Hypothalamus (tissue), 51 donors: ENCODE data around the gene HELZ2.
"Not testable (repeated sequence)": the region's sequence is repeated elsewhere in the genome, so short reads cannot be mapped to it uniquely, and the experiment has no call there.

ENCODE experiments used
- DNase-seq, 51 donors: peaks; one replicate each; lab custom pipeline; 2025; lab: John Stamatoyannopoulos, UW

Gene HELZ2

GRCh38 chr20:63580796-63581461 lies 6.9 kb upstream of the HELZ2 start:
- peak in 7 of 51 donors; percentile 5 to 39 (median 14) for DNase-seq

DNA sequence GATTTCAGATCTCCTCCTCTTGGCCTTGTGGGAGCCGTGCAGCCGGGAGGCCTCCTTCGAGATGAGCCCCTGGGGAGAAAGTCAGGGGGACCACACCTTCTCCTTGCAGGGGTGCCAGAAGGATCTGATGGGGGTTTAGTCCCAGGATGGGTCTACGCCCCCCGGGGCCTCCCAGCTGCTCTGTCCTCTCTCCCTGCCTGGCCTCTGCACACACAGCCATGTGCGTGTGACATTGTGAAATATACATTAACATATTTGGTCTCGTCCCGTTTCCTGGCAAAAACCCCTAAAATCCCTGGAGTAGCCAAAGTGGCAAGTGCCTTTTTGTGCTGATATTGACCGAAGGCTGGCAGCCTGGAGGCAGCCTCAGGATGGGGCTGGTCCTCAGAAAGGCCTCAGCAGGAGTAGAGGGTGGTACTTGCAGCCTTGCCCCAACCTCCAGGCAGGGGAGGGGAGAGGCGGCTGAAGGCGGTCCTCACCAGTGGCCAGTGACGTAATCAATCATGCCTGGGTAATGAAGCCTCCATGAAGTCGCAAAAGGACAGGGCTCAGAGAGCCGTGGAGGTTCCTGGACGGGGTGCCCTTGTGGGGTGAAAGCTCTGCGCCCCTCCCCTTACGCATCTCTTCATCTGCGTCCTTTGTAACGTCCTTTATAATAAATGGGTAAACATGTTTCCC lies 5.1 kb upstream of the HELZ2 start:
- DNase-seq: no peak

DNA sequence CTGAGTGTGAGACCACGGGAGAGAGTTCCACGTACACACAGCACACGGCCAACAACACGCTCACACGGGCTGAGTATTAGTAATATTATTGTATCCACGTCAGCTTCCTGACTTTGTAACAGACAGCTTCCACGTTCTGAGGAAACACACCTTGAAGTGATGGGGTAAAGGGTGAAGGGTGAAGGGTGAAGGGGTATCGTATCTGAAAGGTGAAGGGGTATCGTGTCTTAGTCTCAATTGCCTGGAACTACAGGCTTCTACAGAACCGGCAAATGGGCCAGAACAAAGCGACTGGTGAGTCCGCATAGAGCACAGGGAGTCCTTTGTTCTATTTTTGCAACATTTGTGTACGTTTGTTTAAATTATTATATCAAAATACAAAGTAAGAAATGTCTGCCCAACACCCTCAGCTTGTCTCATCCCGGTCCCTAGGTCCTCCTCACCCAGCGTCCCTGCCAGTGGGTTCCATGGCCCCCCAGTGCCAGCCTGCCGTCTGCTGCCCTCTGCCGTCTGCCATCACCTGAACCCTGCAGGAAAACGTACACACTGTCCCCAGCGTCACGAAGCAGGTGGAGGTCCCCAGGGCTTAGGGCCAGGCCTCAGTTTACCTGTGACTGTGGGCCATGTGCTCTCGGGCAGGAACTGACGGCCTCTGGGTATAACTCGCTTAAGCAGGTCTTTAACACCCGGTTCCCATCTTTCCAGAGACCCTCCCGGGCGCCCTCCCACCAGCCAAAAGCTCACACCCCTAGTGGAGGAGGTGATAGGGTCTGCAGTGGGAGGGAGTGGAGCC lies 4.4 kb upstream of the HELZ2 start:
- DNase-seq: no peak

GRCh38 chr20:63577317-63577894 lies 3.4 kb upstream of the HELZ2 start:
- DNase-seq: peak in 32 of 51 donors; percentile 6 to 66 (median 42)

- no peak for DNase-seq
Observed at GRCh38 chr20:63576311-63576710, 2.3 kb upstream of the HELZ2 start.

DNA sequence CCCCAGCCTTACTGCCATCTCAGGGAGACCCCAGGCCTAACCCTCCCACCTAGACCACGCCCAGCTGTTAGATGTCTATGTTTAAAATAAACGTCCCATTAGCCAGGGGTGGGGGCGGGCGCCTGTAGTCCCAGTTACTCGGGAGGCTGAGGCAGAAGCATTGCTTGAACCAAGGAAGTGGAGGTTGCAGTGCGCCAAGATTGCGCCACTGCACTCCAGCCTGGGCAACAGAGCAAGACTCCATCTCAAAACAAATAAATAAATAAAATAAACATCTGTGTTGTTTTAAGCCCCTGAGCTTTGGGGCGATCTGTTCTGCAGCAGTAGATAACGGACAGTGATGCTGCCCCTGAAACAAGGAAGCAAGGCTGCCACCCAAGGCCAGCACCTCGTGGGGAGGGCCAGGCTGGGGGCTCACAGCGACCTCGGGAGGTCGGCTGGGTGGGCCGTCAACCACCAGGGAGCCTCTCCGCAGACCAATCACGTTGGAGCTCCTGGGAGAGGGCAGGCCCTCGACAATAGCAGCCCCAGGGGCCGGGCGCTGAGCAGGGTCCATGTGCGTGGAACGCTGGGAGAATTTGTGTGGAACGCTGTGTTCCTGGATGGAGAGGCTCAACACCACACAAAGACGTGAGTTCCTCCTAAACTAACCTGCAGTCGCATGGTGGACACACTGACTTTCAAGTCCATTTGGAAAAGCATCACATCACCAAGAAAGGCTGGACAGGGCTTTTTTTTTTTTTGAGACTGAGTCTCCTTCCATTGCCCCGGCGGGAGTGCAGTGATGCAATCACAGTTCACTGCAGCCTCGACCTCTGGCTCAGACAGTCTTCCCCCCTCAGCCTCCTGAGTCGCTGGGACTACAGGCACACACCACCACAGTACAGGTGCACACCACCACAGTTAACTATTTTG lies 1.0 kb upstream of the HELZ2 start:
- no peak for DNase-seq

DNA sequence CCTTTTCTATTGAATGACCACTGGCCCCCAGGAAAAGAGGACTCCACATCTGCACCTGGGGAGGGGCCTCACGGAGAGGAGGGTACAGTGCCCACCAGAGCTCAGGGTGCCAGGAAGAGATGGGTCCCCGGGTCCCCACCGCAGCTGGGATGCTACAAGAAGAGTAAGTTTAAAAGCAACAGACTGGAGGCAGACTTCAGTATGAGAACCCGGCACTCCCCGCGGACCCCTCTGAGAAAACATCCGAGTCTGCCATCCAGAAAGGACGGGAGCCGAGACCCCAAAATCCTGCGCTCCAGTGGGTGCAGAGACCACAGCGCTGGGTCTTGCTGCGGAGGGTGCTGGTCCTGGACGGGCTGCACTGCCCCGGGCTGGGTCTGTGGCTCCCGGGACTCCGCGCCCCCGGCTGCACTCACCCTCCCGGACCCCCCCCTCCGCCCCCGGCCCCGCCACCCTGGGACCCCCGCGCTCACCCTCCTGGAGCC lies 350 bp downstream of the HELZ2 start:
- no peak for DNase-seq

DNA sequence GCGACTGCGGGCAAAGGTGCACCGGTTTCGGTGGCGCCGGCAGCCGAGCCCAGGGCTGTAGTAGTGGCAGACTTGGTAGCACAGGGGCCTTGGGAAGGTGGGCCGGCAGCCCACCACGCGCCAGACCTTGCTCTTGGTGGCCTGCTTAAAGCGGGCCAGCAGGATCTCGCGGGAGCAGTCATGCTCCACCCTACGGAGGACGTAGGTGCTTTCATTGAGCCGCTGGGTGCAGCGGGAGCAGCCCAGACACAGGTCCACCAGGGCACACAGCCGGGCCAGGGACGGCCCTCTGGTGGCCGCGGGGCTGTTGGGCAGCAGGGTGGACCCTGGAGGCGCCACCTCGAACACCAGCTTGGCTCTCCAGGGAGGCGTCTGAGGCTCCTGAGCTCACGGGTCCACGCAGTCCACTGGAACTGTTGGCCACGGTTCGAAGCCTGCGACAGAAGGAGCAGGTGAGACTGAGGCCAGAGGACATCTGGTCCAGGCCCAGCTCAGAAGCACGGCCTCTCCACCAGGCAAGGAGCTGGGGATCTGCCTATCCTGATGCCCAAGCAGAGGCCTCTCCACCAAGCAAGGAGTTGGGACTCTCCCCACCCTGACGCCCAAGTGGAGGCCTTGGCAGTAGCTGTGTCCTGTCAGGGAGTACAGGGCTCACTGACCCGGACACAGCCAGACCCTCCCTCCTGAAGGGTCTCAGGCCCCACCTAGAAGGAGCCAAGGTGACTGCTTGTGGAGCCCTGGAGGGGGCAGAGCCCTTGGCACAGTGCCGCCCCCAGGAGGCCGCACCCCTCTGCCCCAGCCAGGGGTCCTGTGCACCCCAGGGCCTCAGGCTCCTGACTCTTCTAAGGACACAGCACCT lies 1.0 kb downstream of the HELZ2 start:
- no peak for DNase-seq

GRCh38 chr20:63572071-63572787 lies 1.8 kb downstream of the HELZ2 start:
- no peak for DNase-seq

GRCh38 chr20:63571087-63571478 lies 3.0 kb downstream of the HELZ2 start:
- not testable (repeated sequence) for DNase-seq

GRCh38 chr20:63570281-63571086 lies 3.6 kb downstream of the HELZ2 start:
- no peak for DNase-seq

DNA sequence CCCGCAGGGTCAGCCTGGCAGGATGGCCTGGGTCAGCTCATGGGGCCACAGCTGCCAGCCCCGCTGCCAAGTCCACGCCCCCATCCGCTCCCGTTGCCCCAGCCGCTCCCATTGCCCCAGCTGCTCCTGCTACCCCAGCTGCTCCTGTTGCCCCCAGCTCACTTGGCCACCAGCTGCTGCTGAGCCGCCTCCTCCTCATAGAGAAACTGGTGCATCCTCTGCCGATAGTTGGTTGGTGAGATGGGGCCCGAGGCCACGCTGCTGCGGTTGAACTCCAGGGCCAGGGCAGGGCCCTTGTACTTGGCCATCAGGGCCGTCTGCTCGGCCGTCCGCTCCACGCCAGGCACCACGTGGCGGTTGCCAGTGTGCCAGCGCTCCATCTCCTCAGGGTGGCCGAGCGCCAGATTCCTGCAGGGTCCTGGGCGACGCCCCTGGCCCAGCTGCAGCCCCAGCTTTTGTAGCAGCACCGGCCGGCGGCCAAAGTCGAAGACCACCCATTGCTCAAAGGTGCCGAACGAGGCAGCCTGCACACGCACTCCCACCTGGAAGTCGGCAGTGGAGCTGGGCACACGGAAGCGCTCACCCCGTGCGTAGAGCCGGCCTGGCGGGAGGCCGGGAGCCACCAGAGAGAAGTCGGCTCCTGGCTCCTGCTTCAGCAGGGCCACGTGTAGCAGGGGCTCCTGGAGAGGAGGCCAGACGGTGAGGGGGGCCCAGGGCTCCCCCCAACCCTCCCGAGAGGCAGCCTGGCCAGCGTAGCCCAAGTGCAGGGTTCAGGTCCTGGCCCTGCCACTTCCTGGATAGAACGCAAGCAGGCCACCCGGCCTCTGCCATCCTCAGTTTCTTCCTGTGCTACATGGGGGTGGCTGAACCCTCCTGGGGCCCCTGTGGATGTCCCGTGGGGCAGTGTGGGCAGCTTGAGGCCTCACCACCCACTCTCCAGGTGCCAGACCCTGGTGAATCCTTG lies 4.8 kb downstream of the HELZ2 start:
- no peak for DNase-seq

- DNase-seq: no peak
Observed at GRCh38 chr20:63568170-63568981, 5.7 kb downstream of the HELZ2 start.

DNA sequence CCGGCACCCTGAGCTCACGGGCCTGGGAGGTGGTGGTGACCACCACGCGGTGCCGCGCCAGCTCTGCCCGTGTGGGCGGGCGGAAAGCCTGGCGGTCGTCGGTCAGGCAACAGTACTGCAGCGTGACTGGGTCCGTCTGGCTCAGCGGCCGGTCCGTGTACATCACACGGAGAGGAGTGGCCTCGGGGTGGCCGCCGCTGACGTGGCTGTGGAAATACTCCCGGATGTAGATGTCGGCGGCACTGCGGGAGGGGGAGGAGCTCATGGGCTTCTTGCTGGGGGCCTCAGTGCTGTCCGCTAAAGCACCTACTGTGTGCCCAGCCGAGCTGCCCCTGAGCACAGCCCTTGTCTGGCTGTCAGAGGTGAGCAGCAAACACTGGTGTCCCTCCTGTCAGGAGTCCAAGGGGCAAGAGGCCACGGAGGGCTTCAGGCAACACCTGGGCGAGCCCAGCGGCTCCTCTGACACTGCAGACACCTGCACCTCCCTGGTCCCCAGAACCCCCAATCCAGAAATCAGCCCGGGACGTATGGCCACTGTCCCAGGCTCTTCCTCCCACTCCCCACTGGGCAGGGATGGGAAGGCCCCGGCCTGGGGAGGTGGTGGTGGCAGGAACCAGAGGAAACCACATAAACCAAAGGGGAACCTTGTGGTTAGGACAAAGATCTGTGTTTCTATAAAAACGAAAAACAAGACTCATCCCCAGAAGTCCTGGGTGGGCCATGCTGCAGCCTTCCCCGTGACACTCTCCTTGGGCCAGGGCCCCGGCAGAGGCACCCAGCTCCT lies 6.5 kb downstream of the HELZ2 start:
- DNase-seq: peak in 6 of 51 donors; percentile 2 to 24 (median 15)

- no peak for DNase-seq
Observed at GRCh38 chr20:63567136-63567385, 7.0 kb downstream of the HELZ2 start.
